DND-41 (cell line): ENCODE data around the gene PRKACG.

Experiments
- EZH2 ChIP-seq: IDR thresholded peaks from 3 replicates; pipeline ENCODE4 v1.6.1; 2012; ENCODE audit warnings: borderline replicate concordance, low read depth, mild to moderate bottlenecking, moderate library complexity, low read length, inconsistent platforms; ENCODE audit not compliant: severe bottlenecking
- TF ChIP-seq, protein P1 (sequence below): IDR thresholded peaks from 2 replicates; pipeline ENCODE4 v1.5.1; 2012; ENCODE audit warnings: borderline replicate concordance, low read length, moderate library complexity, mild to moderate bottlenecking; ENCODE audit not compliant: poor library complexity, severe bottlenecking; ENCODE audit errors: extremely low read depth

DNA sequence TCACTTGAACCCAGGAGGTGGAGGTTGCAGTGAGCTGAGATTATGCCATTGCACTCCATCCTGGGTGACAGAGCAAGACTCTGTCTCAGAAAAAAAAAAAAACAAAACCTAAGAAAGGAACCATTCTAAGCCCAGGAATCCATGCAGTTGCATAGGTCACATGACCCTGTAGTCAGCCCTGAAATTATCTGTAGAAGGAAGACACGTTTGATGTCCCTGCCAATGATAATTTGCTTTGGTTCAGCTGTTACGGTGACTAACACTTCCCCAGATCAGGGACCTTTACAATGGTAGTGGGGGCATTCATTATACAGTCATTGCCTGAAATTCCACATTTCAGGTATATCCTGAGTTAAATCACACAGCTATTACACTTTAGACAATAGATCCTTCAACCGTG lies 50.5 kb downstream of the PRKACG start:
- TF ChIP-seq, protein P1, sequence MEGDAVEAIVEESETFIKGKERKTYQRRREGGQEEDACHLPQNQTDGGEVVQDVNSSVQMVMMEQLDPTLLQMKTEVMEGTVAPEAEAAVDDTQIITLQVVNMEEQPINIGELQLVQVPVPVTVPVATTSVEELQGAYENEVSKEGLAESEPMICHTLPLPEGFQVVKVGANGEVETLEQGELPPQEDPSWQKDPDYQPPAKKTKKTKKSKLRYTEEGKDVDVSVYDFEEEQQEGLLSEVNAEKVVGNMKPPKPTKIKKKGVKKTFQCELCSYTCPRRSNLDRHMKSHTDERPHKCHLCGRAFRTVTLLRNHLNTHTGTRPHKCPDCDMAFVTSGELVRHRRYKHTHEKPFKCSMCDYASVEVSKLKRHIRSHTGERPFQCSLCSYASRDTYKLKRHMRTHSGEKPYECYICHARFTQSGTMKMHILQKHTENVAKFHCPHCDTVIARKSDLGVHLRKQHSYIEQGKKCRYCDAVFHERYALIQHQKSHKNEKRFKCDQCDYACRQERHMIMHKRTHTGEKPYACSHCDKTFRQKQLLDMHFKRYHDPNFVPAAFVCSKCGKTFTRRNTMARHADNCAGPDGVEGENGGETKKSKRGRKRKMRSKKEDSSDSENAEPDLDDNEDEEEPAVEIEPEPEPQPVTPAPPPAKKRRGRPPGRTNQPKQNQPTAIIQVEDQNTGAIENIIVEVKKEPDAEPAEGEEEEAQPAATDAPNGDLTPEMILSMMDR, result no peak
- no peak for TF ChIP-seq EZH2
